OCI-LY7 (cell line): ENCODE data around the gene EIF4G2. TPM values are rescaled to one million over a fixed set of nuclear protein-coding genes. Genes with fewer than 3 reads are reported as not detected.
A peak's percentile ranks its signal among the peaks of the same experiment; 100 is the strongest.

Experiments
- BruUV-seq: library from RNA; stranded (reverse); fragments of 400-500 nt; replicated peaks from 2 replicates; lab custom pipeline; 2021; lab: Mats Ljungman, UMichigan
- CTCF ChIA-PET: fragments of 300-600 bp; sonication (Branson Sonifier 250); formaldehyde crosslinking; loops from one replicate; lab custom pipeline; 2022; ENCODE audit warnings: antibody characterized with exemption; ENCODE audit not compliant: unreplicated experiment; lab: Charles Lee
- POLR2A ChIA-PET: fragments of 300-600 bp; sonication (Branson Sonifier 250); formaldehyde crosslinking; loops from one replicate; lab custom pipeline; 2022; ENCODE audit warnings: antibody characterized with exemption; lab: Charles Lee
- DNase-seq: peaks from one replicate; pipeline ENCODE4 v3.0.0-alpha.2; 2015; ENCODE audit warnings: low spot score
- H2AFZ ChIP-seq: fragments of 200-600 bp; sonication (generic), shearing (Covaris generic); 2 replicates; pipeline ENCODE4 v1.6.1; 2014; ENCODE audit warnings: mild to moderate bottlenecking, antibody characterized with exemption, low read length, moderate library complexity
- H3K27ac ChIP-seq: fragments of 200-600 bp; sonication (generic); 2 replicates; pipeline ENCODE4 v1.5.1; 2014; ENCODE audit warnings: mixed run types, low read depth, mild to moderate bottlenecking, moderate library complexity, low read length, inconsistent platforms; ENCODE audit not compliant: poor library complexity, severe bottlenecking
- H3K36me3 ChIP-seq: fragments of 200-600 bp; sonication (generic); 2 replicates; pipeline ENCODE4 v1.6.1; 2014; ENCODE audit warnings: mild to moderate bottlenecking, antibody characterized with exemption, low read length, moderate library complexity, mixed read lengths; ENCODE audit not compliant: insufficient read depth
- H3K4me1 ChIP-seq: fragments of 200-600 bp; sonication (generic); 2 replicates; pipeline ENCODE4 v1.5.1; 2014; ENCODE audit warnings: mild to moderate bottlenecking, low read length; ENCODE audit not compliant: insufficient read depth, poor library complexity, severe bottlenecking
- H3K4me2 ChIP-seq: fragments of 200-600 bp; sonication (generic); 2 replicates; pipeline ENCODE4 v1.6.1; 2014; ENCODE audit warnings: mild to moderate bottlenecking, low read length
- H3K4me3 ChIP-seq: fragments of 200-600 bp; sonication (generic); 2 replicates; pipeline ENCODE4 v1.5.1; 2014; ENCODE audit warnings: mild to moderate bottlenecking, low read depth, low read length; ENCODE audit not compliant: poor library complexity, severe bottlenecking
- H3K79me2 ChIP-seq: fragments of 200-600 bp; sonication (generic); 2 replicates; pipeline ENCODE4 v1.6.1; 2016; ENCODE audit warnings: low read depth, mild to moderate bottlenecking, low read length, moderate library complexity, mixed read lengths; ENCODE audit not compliant: insufficient read depth
- H3K9me2 ChIP-seq: fragments of 200-600 bp; sonication (generic); 2 replicates; pipeline ENCODE4 v1.6.1; 2016; ENCODE audit warnings: mild to moderate bottlenecking, low read length, mixed read lengths; ENCODE audit not compliant: insufficient read depth
- H3K9me3 ChIP-seq: fragments of 200-600 bp; sonication (generic); 2 replicates; pipeline ENCODE4 v1.6.1; 2014; ENCODE audit warnings: mild to moderate bottlenecking, mixed run types, low read length, mixed read lengths
- H4K20me1 ChIP-seq: fragments of 200-600 bp; sonication (generic); 2 replicates; pipeline ENCODE4 v1.6.1; 2014; ENCODE audit warnings: mild to moderate bottlenecking, antibody characterized with exemption, low read length, moderate library complexity, mixed read lengths; ENCODE audit not compliant: insufficient read depth
- EZH2phosphoT487 ChIP-seq: fragments of 200-600 bp; sonication (generic); IDR thresholded peaks from 2 replicates; pipeline ENCODE4 v1.6.1; 2018; ENCODE audit warnings: low read depth, borderline replicate concordance, mild to moderate bottlenecking, mixed run types, antibody characterized with exemption, low read length, moderate library complexity, mixed read lengths
- intact Hi-C: fragments of 100-400 bp; cut with micrococcal nuclease; formaldehyde crosslinking; loops from one replicate; pipeline ENCODE4 v1.10.0; 2022; ENCODE audit not compliant: unreplicated experiment
- total RNA-seq, 2 experiments: library from RNA; depleted of rRNA in 1 of 2; stranded (reverse); fragments of >200 nt in 1 of 2; shearing (Covaris generic) in 1 of 2; gene quantifications; 2 replicates each; pipeline ENCODE4 v1.2.3, GENCODE V29; 2014 to 2022
- TF ChIP-seq, protein P1 (sequence below): fragments of 200-600 bp; sonication (generic); conservative IDR thresholded peaks from 2 replicates; pipeline ENCODE4 v1.5.1; 2014; ENCODE audit warnings: mild to moderate bottlenecking, antibody characterized with exemption, low read length, moderate library complexity, mixed read lengths

The EIF4G2 gene
- total RNA-seq, 2 experiments from 2014 or later: 317 to 502 TPM

DNA sequence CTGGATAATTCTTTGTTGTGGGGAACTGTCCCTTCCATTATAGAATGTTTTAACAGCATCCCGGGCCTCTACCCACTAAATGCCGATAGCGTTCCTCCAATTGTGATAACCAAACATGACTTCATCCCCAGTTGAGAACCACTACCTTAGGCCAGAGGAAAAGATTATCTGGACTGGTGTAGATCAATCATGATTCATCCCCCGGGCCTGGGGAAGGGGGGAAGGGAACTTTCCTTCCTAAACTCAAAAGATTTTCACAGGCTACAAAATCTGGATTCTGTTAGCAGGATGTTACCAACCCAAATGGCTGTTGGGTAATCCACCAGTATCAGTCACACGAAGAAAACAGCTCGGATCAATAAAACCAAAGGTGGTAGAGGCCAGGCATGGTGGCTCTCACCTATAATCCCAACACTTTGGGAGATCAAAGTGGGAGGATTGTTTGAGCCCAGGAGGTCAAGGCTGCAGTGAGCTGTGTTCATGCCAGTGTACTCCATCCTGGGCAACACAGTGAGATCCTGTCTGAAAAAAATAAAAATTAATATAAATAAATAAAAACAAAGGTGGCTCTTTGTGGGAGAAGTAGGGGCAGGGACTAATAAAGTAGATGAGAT, 47.5 kb downstream of the EIF4G2 start:
- POLR2A ChIA-PET: interaction anchor here (1.0 to 1.5 kb wide), 4 partner anchors 10 to 97 kb away, joined by 3 to 5 read pairs (median 4); partner anchors contain the start of gene ZBED5
- CTCF ChIA-PET: no interaction called here
- intact Hi-C loops: no loop called here

DNA sequence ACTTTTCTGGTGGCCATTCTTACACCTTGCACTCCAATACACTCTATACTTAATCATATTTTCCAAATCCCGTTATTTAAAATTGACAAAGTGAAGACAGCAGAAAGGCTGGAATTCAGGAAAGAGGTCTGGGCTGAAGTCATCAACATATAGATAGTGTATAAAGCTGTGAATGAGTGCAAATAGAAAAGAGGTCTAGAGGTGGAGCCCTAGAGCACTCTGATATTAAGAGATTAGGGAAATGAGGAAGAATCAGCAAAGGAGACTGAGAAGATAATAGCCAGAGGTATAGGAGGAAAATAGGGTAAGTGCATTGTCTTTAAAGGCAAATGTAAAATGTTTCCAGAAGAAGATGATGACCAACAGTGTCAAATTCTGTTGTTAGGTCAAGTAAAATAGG, 49.8 kb downstream of the EIF4G2 start:
- Histone ChIP-seq H3K4me1 (peaks cover 10% of the 10 kb centered on the region), H3K79me2 (no peaks in the 10 kb centered on the region), H3K36me3 (peaks cover 80% of the 10 kb centered on the region), H3K27ac (no peak overlapping the region), H3K9me2 (no peaks in the 10 kb centered on the region), H4K20me1 (no peaks in the 10 kb centered on the region), H2AFZ (no peak overlapping the region), H3K9me3 (no peaks in the 10 kb centered on the region), H3K4me3 (no peak overlapping the region), H3K4me2 (no peak overlapping the region)
- no TSS peak for BruUV-seq
- TF ChIP-seq, protein P1, sequence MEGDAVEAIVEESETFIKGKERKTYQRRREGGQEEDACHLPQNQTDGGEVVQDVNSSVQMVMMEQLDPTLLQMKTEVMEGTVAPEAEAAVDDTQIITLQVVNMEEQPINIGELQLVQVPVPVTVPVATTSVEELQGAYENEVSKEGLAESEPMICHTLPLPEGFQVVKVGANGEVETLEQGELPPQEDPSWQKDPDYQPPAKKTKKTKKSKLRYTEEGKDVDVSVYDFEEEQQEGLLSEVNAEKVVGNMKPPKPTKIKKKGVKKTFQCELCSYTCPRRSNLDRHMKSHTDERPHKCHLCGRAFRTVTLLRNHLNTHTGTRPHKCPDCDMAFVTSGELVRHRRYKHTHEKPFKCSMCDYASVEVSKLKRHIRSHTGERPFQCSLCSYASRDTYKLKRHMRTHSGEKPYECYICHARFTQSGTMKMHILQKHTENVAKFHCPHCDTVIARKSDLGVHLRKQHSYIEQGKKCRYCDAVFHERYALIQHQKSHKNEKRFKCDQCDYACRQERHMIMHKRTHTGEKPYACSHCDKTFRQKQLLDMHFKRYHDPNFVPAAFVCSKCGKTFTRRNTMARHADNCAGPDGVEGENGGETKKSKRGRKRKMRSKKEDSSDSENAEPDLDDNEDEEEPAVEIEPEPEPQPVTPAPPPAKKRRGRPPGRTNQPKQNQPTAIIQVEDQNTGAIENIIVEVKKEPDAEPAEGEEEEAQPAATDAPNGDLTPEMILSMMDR: peak; percentile 76
- no peak for TF ChIP-seq EZH2phosphoT487
- POLR2A ChIA-PET: no interaction called here
- intact Hi-C loops: no loop called here
- DNase-seq: peak; percentile 24
- CTCF ChIA-PET: no interaction called here

More for the DNA sequence above, 47.5 kb downstream of the EIF4G2 start:
- no peak for TF ChIP-seq EZH2phosphoT487
- TF ChIP-seq, protein P1: no peak
- Histone ChIP-seq H3K4me1 (peaks cover 10% of the 10 kb centered on the region), H3K36me3 (peaks cover 57% of the 10 kb centered on the region), H3K4me3 (no peak overlapping the region), H3K27ac (no peak overlapping the region), H3K9me3 (no peaks in the 10 kb centered on the region), H4K20me1 (no peaks in the 10 kb centered on the region), H2AFZ (no peak overlapping the region), H3K79me2 (no peaks in the 10 kb centered on the region), H3K4me2 (no peak overlapping the region), H3K9me2 (no peaks in the 10 kb centered on the region)
- no peak for DNase-seq
- BruUV-seq: no TSS peak

DNA sequence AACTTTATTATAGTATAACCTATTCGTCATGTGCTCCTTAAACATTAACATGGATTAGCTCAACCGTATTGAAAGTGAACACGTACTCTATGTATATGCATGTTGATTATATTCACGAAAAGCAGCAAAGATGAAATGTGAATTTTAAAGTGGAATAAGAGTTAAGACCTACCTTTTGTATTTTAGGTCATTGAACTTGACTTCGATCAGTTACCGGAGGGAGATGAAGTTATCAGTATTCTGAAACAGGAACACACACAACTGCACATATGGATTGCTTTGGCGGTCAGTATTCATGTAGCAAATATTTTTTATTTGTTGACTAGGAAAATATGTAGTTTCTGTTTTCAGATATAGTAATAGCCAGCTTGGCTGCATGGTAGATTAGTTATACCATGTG, 56.2 kb downstream of the EIF4G2 start:
- no peaks in the 10 kb centered on the region for H4K20me1 ChIP-seq
- peak overlapping the region; percentile 95 for H3K4me3 ChIP-seq
- intact Hi-C loops: loop anchor here (5.0 kb wide), 1 partner anchor 295 kb away; the partner anchor contains the start of gene AMPD3
- peaks cover 46% of the 10 kb centered on the region for H3K36me3 ChIP-seq
- H3K4me1 ChIP-seq: peaks cover 13% of the 10 kb centered on the region
- BruUV-seq: no TSS peak
- no peak for TF ChIP-seq EZH2phosphoT487
- TF ChIP-seq, protein P1: no peak
- H3K27ac ChIP-seq: no peak overlapping the region
- no peak overlapping the region for H2AFZ ChIP-seq
- no peaks in the 10 kb centered on the region for H3K9me3 ChIP-seq
- no peak for DNase-seq
- ChIA-PET POLR2A (interaction anchor here (1.0 kb wide), 1 partner anchor 24 kb away, joined by 3 read pairs; no protein-coding TSS in a partner anchor), CTCF (interaction anchor here (1.4 kb wide), 1 partner anchor 18 kb away, joined by 3 read pairs; no protein-coding TSS in a partner anchor)
- H3K4me2 ChIP-seq: peak overlapping the region; percentile 94
- peaks cover 18% of the 10 kb centered on the region for H3K79me2 ChIP-seq
- no peaks in the 10 kb centered on the region for H3K9me2 ChIP-seq
